HFFc6 (cell line): ENCODE data around the gene CAB39. TPM values are rescaled to one million over a fixed set of nuclear protein-coding genes. Genes with fewer than 3 reads are reported as not detected.

Experiments
- DNase-seq: peaks from one replicate; pipeline ENCODE4 v3.0.0-alpha.2; 2018
- H3K27ac Mint-ChIP-seq: 2 replicates; pipeline ENCODE4 v1.8.0; 2020; ENCODE audit warnings: mild to moderate bottlenecking, mixed read lengths
- H3K27me3 Mint-ChIP-seq: 2 replicates; pipeline ENCODE4 v1.8.0; 2021; ENCODE audit warnings: mild to moderate bottlenecking, moderate library complexity, mixed read lengths; ENCODE audit not compliant: insufficient read depth
- H3K36me3 Mint-ChIP-seq: 2 replicates; pipeline ENCODE4 v1.8.0; 2021; ENCODE audit warnings: low read depth, mixed read lengths
- H3K4me1 Mint-ChIP-seq: 2 replicates; pipeline ENCODE4 v1.8.0; 2020; ENCODE audit warnings: low read depth, mixed read lengths
- H3K4me3 Mint-ChIP-seq: 2 replicates; pipeline ENCODE4 v1.8.0; 2020; ENCODE audit warnings: mild to moderate bottlenecking, moderate library complexity, mixed read lengths
- H3K9me3 Mint-ChIP-seq: 2 replicates; pipeline ENCODE4 v1.8.0; 2020; ENCODE audit warnings: mild to moderate bottlenecking, mixed read lengths
- CTCF ChIP-seq: fragments of 200-600 bp; sonication (generic); IDR thresholded peaks from 2 replicates; pipeline ENCODE4 v1.5.0; 2021; ENCODE audit warnings: antibody characterized with exemption, mild to moderate bottlenecking
- total RNA-seq, 6 experiments: library from RNA; stranded (reverse); fragmentation: NEBNext Ultra II Directional; extraction: Animal tissue kit (Norgen Biotek cat#: 25700); gene quantifications; 2 replicates in 1 of 6; 3 replicates in 5 of 6; pipeline ENCODE4 v1.2.3, GENCODE V29; 2021

Gene CAB39
- total RNA-seq, 6 experiments from 2014 or later = 50.5 to 60.5 (median 55.4) TPM

GRCh38 chr2:230824406-230824978, 111.8 kb downstream of the CAB39 start:
- peaks cover 24% of the 10 kb centered on the region for H3K27me3 Mint-ChIP-seq
- H3K4me1 Mint-ChIP-seq = peaks cover 7% of the 10 kb centered on the region
- peak overlapping the region; percentile 83 for H3K4me3 Mint-ChIP-seq
- peak; percentile 78 for DNase-seq
- H3K36me3 Mint-ChIP-seq = peaks cover 7% of the 10 kb centered on the region
- H3K9me3 Mint-ChIP-seq = peaks cover 6% of the 10 kb centered on the region; the same call in 1 of the 2 replicates
- H3K27ac Mint-ChIP-seq = 0 out of 2 replicates have a peak overlapping the region, but pooled peaks have one; percentile 24
- peak; percentile 91 for TF ChIP-seq CTCF

GRCh38 chr2:230825354-230825753, 112.7 kb downstream of the CAB39 start:
- Mint-ChIP-seq H3K27me3 (peaks cover 28% of the 10 kb centered on the region), H3K4me3 (no peak overlapping the region), H3K36me3 (peaks cover 11% of the 10 kb centered on the region), H3K27ac (no peak overlapping the region), H3K9me3 (peaks cover 15% of the 10 kb centered on the region), H3K4me1 (peaks cover 10% of the 10 kb centered on the region)
- no peak for DNase-seq
- TF ChIP-seq CTCF = no peak

GRCh38 chr2:230827774-230828271, 115.2 kb downstream of the CAB39 start:
- Mint-ChIP-seq H3K9me3 (peaks cover 18% of the 10 kb centered on the region), H3K36me3 (peaks cover 5% of the 10 kb centered on the region; the same call in 1 of the 2 replicates), H3K4me1 (peaks cover 19% of the 10 kb centered on the region), H3K4me3 (no peak overlapping the region), H3K27me3 (peaks cover 41% of the 10 kb centered on the region), H3K27ac (no peak overlapping the region)
- DNase-seq = no peak
- TF ChIP-seq CTCF = no peak

GRCh38 chr2:230828272-230828961, 115.8 kb downstream of the CAB39 start:
- no peak overlapping the region for H3K27ac Mint-ChIP-seq
- peaks cover 19% of the 10 kb centered on the region for H3K4me1 Mint-ChIP-seq
- no peak for TF ChIP-seq CTCF
- no peak for DNase-seq
- H3K4me3 Mint-ChIP-seq = no peak overlapping the region
- peaks cover 5% of the 10 kb centered on the region; the same call in 1 of the 2 replicates for H3K36me3 Mint-ChIP-seq
- H3K27me3 Mint-ChIP-seq = peaks cover 41% of the 10 kb centered on the region
- peaks cover 18% of the 10 kb centered on the region for H3K9me3 Mint-ChIP-seq

GRCh38 chr2:230829293-230829692, 116.7 kb downstream of the CAB39 start:
- peaks cover 18% of the 10 kb centered on the region for H3K9me3 Mint-ChIP-seq
- H3K36me3 Mint-ChIP-seq = peaks cover 5% of the 10 kb centered on the region; the same call in 1 of the 2 replicates
- H3K4me3 Mint-ChIP-seq = no peak overlapping the region
- no peak overlapping the region for H3K27ac Mint-ChIP-seq
- TF ChIP-seq CTCF = no peak
- peaks cover 42% of the 10 kb centered on the region for H3K27me3 Mint-ChIP-seq
- DNase-seq = no peak
- peaks cover 17% of the 10 kb centered on the region for H3K4me1 Mint-ChIP-seq
